T-helper 2 cell treated with Interferon-gamma antibody and Interleukin-4, amounts not matched to agents 100 ng/mL and 5 ng/mL, for 36 hours (primary cell): ENCODE results near the gene HIP1. TPM values are rescaled to one million over a fixed set of nuclear protein-coding genes. Genes with fewer than 3 reads are reported as not detected.
"Not testable (repeated sequence)": the region's sequence is repeated elsewhere in the genome, so short reads cannot be mapped to it uniquely, and the experiment has no call there.

Experiments
- intact Hi-C: fragments of 100-400 bp; cut with micrococcal nuclease; formaldehyde crosslinking; loops from one replicate; pipeline ENCODE4 v1.15.1; 2023
- total RNA-seq: library from RNA; stranded (reverse); gene quantifications from 2 replicates; pipeline ENCODE4 v1.2.3, GENCODE V29; 2022

Gene HIP1
- total RNA-seq, 1 donor from 2014 or later: 3.4 TPM

DNA sequence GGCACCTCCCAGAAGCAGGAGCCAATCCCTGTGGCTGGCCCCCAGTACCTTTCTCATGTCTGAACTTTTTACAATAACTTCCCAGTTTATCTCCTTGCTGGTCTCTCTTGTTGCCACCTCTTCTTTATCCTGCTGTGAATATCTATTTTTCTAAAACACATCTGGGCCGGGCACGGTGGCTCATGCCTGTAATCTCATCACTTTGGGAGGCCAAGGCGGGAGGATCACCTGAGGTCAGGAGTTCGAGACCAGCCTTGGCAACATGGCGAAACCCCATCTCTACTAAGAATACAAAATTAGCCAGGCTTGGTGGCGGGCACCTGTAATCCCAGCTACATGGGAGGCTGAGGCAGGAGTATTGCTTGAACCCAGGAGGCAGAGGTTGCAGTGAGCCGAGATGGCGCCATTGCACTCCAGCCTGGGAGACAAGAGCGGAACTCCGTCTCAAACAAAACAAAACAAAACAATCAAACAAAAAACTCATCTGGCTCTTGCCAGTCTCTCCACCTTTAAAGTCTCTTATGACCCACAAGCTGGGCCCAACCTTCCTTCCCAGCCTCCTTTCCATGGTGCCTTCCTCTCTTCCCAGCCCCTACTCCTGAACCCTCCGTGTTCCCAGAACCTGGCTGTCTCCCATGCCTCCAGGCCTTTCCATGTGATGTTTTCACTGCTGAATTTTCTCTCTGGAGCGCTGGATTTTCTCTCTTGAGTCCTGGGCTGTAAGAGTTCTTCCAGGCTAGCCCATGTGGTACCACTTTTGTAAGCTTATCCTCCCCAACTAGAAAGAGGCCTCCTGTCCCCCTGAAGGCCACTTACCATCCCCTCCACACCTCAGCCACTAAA is 51.3 kb downstream of the HIP1 start:
- intact Hi-C loops: no loop called here

DNA sequence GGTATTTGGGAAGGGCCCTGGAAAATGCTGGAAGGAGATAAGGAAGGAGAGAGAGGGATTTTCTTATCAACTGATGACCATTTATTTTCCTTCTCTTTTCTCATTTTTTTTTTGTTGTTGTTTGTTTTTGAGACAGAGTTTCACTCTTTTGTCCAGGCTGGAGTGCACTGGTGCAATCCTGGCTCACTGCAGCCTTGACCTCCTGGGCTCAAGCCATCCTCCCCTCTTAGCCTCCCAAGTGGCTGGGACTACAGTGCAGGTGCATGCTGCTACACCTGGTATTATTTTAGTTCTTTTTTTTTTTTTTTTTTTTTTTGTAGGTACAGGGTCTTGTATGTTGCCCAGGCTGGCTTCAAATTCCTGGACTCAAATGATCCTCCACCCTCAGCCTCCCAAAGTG is 52.2 kb downstream of the HIP1 start:
- intact Hi-C loops: no loop called here

- intact Hi-C loops: not testable (repeated sequence)
These were observed 56.7 kb downstream of the HIP1 start for GRCh38 chr7:75682052-75682451.

GRCh38 chr7:75679060-75679459 is 59.7 kb downstream of the HIP1 start:
- intact Hi-C loops: no loop called here

DNA sequence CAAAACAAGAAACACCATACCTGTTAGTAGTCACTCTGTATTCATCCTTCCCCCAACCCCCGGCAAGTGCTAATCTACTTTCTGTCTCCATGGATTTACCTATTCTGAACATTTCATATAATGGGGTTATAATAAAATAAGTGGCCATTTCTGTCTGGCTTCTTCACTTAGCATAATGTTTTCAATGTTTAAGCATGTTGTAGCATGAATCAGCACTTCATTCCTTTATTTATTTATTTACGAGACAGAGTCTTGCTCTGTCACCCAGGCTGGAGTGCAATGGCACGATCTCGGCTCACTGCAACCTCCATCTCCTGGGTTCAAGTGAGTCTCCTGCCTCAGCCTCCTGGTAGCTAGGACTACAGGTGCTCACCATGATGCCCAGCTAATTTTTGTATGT is 69.2 kb downstream of the HIP1 start:
- intact Hi-C loops: no loop called here

GRCh38 chr7:75667938-75668337 is 70.8 kb downstream of the HIP1 start:
- intact Hi-C loops: no loop called here

GRCh38 chr7:75663302-75663907 is 75.3 kb downstream of the HIP1 start:
- intact Hi-C loops: no loop called here

GRCh38 chr7:75662579-75663301 is 76.0 kb downstream of the HIP1 start:
- intact Hi-C loops: no loop called here

GRCh38 chr7:75660566-75661215 is 78.0 kb downstream of the HIP1 start:
- intact Hi-C loops: no loop called here

DNA sequence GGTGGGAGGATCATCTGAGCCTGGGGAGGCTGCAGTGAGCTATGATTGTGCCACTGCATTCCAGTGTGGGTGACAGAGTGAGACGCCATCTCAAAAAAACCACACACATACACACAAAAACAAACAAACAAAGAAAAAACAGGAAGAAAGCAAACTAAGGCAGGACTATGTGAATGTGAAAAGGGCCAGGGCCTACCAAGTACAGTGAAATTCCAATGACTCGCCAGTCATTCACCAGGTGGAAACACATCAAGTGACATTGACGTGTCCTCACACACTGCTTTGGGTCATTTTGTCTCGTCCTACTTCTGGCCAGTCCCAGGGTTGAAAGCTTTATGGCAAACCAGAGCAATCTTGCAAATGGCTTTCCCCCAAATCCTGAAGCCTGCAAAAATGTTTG is 79.9 kb downstream of the HIP1 start:
- intact Hi-C loops: no loop called here

DNA sequence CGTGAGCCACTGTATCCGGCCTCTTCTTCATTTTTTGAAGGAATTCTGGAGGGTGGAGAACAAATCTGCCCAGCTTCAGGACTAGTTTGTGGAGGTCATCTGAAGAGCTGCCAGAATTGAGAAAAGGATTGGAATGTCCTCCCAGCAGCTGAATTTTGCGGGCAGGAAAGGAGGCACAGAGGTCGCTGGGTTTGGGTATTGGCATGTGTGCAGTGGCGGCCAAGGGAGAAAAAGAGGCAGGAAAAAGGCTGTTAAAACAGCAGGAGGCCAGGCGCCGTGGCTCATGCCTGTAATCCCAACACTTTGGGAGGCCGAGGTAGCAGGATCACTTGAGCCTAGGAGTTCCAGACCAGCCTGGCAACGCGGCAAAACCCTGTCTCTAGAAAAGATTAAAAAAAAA is 80.4 kb downstream of the HIP1 start:
- intact Hi-C loops: no loop called here

DNA sequence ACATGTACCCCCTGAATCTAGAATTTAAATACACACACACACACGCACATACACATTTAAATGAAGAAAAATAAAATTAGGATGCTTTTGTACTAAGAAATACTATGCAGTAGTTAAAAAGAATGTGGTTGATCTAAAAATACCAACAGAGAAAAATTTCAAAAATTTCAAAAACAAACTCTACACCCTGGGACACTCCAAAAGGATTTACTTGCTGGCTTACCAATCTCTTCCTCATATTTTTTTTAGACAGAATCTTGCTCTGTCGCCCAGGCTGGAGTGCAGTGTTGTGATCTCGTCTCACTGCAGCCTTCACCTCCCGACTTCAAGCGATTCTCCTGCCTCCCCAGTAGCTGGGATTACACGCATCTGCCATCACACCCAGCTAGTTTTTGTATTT is 80.9 kb downstream of the HIP1 start:
- intact Hi-C loops: no loop called here

GRCh38 chr7:75656740-75657139 is 82.0 kb downstream of the HIP1 start:
- intact Hi-C loops: no loop called here

- intact Hi-C loops: no loop called here
These were observed 83.2 kb downstream of the HIP1 start for GRCh38 chr7:75655536-75655935.

GRCh38 chr7:75654855-75655254 is 83.9 kb downstream of the HIP1 start:
- intact Hi-C loops: no loop called here

DNA sequence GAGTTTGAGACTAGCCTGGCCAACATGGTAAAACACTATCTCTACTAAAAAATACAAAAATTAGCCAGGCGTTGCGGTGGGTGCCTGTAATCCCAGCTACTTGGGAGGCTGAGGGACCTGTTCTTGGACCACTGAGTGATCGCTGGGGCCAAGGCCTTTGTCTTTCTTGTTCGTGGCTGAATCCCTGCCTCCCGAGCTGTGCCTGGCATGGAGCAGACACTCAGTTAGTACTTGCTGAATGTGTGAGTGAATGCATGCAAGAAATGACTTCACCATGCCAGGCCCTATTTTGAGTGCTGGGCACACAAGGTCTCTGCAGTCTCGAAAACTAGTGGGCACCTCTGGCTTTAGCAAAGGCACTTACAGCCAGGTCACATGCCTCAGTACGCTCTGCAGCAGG is 85.1 kb downstream of the HIP1 start:
- intact Hi-C loops: no loop called here

- intact Hi-C loops: no loop called here
These were observed 86.0 kb downstream of the HIP1 start for GRCh38 chr7:75652788-75653187.

- intact Hi-C loops: no loop called here
These were observed 88.1 kb downstream of the HIP1 start for GRCh38 chr7:75650681-75651080.

DNA sequence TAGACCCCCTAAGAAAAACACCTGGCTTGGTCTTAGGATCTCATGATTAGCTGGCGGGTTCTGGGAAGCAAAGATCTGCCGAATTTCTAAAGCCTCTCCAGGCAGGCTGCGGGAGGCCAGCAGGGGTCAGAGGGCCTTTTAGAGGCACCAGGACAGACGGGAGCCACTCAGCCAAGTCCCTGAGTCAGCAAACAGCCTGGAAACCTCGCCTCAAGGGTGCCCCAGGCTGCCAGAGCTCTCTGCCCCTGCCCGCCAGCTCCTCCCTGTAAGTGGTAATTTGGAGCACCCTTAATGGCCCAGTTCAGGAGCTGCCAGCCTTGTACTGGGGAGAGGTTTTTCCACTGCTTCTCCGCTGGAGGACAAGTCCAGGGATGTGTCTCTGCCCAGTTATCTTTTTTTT is 88.7 kb downstream of the HIP1 start:
- intact Hi-C loops: no loop called here

DNA sequence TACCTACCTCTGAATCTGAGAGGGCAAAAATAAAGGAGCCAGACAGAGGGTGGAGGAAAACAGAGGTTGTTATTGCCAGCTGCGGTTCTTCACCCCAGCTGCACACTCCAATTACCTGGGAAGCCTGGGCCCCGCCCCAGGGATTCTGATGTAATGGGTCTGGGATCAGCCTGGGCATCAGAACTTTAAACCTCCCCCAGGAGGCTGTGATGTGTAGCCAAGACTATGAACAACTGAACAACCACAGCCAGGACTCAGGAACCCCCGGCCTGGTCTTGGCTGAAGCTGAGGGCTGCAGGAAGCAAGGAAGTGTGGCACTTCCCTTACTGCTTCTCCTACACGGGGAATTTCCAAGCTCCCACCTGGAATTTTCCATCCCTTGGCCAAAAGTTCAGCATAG is 89.3 kb downstream of the HIP1 start:
- intact Hi-C loops: no loop called here

GRCh38 chr7:75647709-75648438 is 90.9 kb downstream of the HIP1 start:
- intact Hi-C loops: no loop called here
